GM12875 (cell line): ENCODE results near the gene CCDC192.
"Not testable (repeated sequence)": the region's sequence is repeated elsewhere in the genome, so short reads cannot be mapped to it uniquely, and the experiment has no call there.

Source experiments
- H3K4me3 ChIP-seq: one replicate; pipeline ENCODE4 v1.5.1; 2011; ENCODE audit warnings: low read depth, low read length, control low read depth
- CTCF ChIP-seq: IDR thresholded peaks from 2 replicates; pipeline ENCODE4 v1.5.1; 2011; ENCODE audit warnings: low read depth, mild to moderate bottlenecking, control low read depth, inconsistent platforms, low read length, moderate library complexity, borderline replicate concordance; ENCODE audit not compliant: insufficient read depth

Gene CCDC192

DNA sequence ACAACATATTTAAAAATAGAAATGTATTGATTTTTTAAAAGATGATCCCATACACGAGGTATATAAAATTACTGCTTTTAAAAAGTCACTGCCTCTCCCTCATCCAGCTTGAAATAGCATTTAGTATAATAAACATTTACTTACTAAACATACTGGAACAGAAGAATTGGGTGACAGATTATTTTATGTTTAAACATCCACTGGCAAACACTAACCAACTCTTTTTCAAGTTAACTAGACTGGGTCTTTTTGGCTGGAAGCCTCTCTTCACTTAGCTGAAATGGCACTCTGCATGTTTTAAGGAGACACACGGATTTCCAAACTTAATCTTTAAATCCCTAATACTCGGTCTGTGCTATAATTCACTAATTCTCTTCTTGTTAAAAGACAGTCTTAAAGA is 35.3 kb upstream of the CCDC192 start:
- no peak for TF ChIP-seq CTCF
- H3K4me3 ChIP-seq: no peak overlapping the region

- H3K4me3 ChIP-seq: no peak overlapping the region
- no peak for TF ChIP-seq CTCF
Observed at GRCh38 chr5:127671218-127671617, 32.0 kb upstream of the CCDC192 start.

DNA sequence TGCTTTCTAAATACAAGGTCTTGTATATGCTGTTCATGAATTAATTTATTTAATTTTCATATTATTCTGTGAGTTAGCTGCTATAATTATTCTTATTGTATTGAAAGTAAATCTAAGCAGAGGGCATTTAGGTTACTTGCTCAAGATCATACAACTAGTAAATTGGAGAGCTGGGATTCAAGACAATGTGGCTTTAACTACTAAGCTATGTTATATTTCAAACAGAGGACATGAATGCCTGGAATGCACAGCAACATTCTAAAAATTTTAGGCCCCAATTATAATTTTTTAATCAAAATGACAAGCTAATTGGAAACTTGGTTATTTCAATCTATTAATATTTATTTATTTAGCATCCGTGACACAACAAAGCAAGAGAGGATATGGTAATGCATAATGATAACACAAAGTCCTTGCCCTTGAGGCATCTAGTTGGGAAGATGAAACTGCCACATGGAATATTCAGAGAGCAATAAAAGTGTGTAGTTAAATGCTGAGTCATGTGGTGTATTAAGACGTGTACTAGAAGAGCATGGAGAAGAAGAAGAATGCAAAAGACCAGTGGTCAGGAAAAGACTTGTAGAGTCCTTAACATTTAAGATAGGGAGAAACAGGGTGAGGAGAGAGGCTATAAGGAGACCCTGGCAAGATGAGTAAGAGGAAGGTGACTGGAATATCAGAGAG is 29.9 kb upstream of the CCDC192 start:
- no peak for TF ChIP-seq CTCF
- H3K4me3 ChIP-seq: no peak overlapping the region

DNA sequence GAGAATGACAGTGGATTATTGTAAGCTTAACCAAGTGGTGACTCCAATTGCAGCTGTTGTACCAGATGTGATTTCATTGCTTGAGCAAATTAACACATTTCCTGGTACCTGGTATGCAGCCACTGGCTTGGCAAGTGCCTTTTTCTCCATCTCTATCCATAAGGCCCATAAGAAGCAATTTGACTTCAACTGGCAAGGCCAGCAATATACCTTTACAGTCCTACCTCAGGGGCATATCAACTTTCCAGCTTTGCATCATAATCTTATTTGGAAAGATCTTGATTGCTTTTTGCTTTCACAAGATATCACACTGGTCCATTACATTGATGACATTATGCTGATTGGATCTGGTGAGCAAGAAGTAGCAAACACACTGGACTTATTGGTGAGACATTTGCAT is 26.2 kb upstream of the CCDC192 start:
- H3K4me3 ChIP-seq: not testable (repeated sequence)

- not testable (repeated sequence) for H3K4me3 ChIP-seq
Observed at GRCh38 chr5:127679691-127680330, 23.4 kb upstream of the CCDC192 start.

DNA sequence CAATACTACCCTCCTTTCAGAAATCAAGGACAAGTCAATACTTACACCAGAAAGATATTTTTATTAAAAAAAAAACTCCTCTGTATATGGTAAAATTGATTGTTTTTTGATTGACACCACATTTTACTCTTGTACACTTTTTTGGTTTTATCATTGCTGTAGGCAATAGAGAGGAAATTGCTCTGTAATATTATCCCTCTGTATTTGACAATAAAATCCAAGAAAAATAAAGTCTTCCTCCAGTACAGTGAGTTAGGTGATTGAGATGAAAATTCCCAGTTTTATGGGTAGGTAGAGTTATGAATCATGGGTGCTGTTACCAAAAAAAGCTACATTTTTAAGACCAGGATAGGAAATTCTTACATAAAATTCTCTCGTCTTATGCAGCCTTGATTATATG is 22.6 kb upstream of the CCDC192 start:
- no peak overlapping the region for H3K4me3 ChIP-seq
- no peak for TF ChIP-seq CTCF

DNA sequence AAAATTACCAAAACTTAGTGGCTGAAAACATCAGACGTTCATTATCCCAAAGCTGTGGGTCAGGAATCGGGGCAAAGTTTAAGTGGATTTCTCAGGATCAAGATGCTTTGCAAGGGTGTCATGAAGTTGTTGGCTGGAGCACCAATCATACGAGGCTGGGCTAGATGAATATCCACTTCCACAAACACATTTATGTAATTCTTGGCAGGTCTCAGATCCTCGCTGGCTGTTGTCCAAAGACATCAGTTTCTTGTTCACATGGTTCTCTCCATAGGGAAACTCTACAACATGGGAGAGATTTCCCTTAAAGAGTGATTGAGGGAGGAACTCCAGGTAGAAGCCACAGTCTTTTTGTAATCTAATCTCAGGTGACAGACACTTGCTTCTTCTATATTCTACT is 20.2 kb upstream of the CCDC192 start:
- H3K4me3 ChIP-seq: no peak overlapping the region
- no peak for TF ChIP-seq CTCF

DNA sequence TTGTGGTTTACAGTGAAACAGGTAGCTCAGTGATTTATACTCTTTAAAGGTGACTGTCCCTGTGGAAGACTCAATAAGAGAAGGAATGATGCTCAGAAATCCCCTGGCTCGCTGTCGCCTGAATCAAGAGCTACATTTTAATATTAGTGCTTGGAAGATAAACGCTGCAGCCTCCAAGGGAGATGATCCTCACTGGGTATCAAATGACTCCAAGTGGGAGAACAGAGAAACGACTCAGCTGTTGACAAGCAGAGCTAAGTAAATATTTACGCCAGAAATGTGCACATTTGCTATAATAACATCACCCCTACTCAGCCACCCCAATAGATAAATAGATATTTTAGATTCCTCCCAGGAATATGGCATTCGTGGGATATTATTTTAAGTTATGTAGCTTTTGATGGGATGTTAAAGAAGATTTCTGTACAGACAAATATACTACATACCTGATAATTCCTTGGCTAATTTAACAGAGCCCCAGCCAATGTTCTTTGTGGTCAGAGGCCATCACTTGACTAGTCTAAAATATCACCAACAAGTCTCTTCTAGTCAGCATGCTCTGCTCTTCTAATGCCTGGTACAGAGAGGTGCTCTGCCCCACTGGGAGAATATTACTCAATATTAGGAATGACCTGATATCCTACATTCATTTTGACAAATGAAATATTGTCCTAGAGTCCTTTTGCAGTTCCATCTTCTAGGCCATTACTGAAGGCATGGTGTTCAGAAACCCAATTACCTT is 18.3 kb upstream of the CCDC192 start:
- TF ChIP-seq CTCF: no peak
- no peak overlapping the region for H3K4me3 ChIP-seq
